Transverse colon (tissue), 4 donors: ENCODE results near the gene ZNF423. TPM values are rescaled to one million over a fixed set of nuclear protein-coding genes. Genes with fewer than 3 reads are reported as not detected.

Experiments
- DNase-seq: peaks from one replicate; pipeline ENCODE4 v3.0.0-alpha.2; 2019
- H3K27ac ChIP-seq, 4 donors: fragments of 200-600 bp; sonication (generic); 2 replicates each; pipeline ENCODE4 v1.5.1; 2016 to 2018; ENCODE audit warnings: inconsistent platforms in 4 of 4
- H3K27me3 ChIP-seq: fragments of 200-600 bp; sonication (generic); 2 replicates; pipeline ENCODE4 v1.5.1; 2017; ENCODE audit warnings: inconsistent platforms
- H3K36me3 ChIP-seq, 4 donors: fragments of 200-600 bp; sonication (generic); 2 replicates each; pipeline ENCODE4 v1.5.1; 2017 to 2019; ENCODE audit warnings: inconsistent platforms in 4 of 4
- H3K4me1 ChIP-seq, 4 donors: fragments of 200-600 bp; sonication (generic); 2 replicates each; pipeline ENCODE4 v1.5.1; 2017 to 2020; ENCODE audit warnings: inconsistent platforms in 4 of 4
- H3K4me3 ChIP-seq, 4 donors: fragments of 200-600 bp; sonication (generic); 1 replicate in 1 of 4; 2 replicates in 3 of 4; pipeline versions ENCODE4 v1.5.1 to v1.6.1; 2017 to 2019; ENCODE audit warnings: inconsistent platforms in 4 of 4
- H3K9me3 ChIP-seq, 2 donors: fragments of 200-600 bp; sonication (generic); 2 replicates each; pipeline ENCODE4 v1.5.1; 2017 to 2019; ENCODE audit warnings: inconsistent platforms in 2 of 2
- CTCF ChIP-seq, 5 experiments: fragments of 200-600 bp in 3 of 5; fragments of 450-650 bp in 2 of 5; sonication (generic) in 3 of 5; IDR thresholded peaks; 1 replicate in 2 of 5; 2 replicates in 3 of 5; pipeline ENCODE4 v1.5.1; 2016 to 2017; ENCODE audit warnings: antibody characterized with exemption in 5 of 5, inconsistent platforms in 3 of 5, mild to moderate bottlenecking in 2 of 5, moderate library complexity in 1 of 5
- EP300 ChIP-seq: sonication (generic); formaldehyde crosslinking; IDR thresholded peaks from one replicate; pipeline ENCODE4 v1.6.1; 2017; ENCODE audit warnings: antibody characterized with exemption, low read depth
- POLR2A ChIP-seq: fragments of 450-650 bp; IDR thresholded peaks from one replicate; pipeline ENCODE4 v1.6.1; 2016; ENCODE audit warnings: antibody characterized with exemption, mild to moderate bottlenecking, moderate library complexity
- POLR2AphosphoS5 ChIP-seq, 3 donors: sonication (generic); formaldehyde crosslinking; IDR thresholded peaks; one replicate each; pipeline ENCODE4 v1.6.1; 2016; ENCODE audit warnings: antibody characterized with exemption in 3 of 3
- WGBS, 2 donors: methylation state at CpG; one replicate each; pipeline ENCODE4 v1.1.5; 2018; ENCODE audit warnings: low coverage in 1 of 2; 5-methylcytosine and 5-hydroxymethylcytosine counted together
- in situ Hi-C, 4 donors: fragments of 200-750 bp; cut with MboI; loops; one replicate each; pipeline versions ENCODE4 v1.15.0 to v1.15.1; 2017; ENCODE audit warnings: low sequenced_read_pairs in 3 of 4, low pct_ligation_motif_present in 1 of 4, low pct_unique_long_range_greater_than_20kb in 1 of 4
- intact Hi-C: fragments of 100-400 bp; cut with DNase I; formaldehyde crosslinking; loops from one replicate; pipeline ENCODE4 v1.15.1; 2023; ENCODE audit warnings: low total_unique reads
- total RNA-seq, 4 donors: library from RNA; depleted of rRNA; stranded (reverse); fragments of >200 nt; gene quantifications; one replicate each; pipeline ENCODE4 v1.1.0, GENCODE V29; 2016

The ZNF423 gene
- total RNA-seq, 4 donors from 2014 or later, result 4.9 to 13.1 (median 7.2) TPM

- in situ Hi-C loops (loop anchor here in 1 of 4 donors (25.0 kb wide), 1 partner anchor 239 kb away; no protein-coding TSS in a partner anchor), intact Hi-C loops (no loop called here)
- H3K27ac ChIP-seq, result peak overlapping the region in 1 of 4 donors; percentile 22
Observed at GRCh38 chr16:49851468-49851787, 4.5 kb downstream of the ZNF423 start.

GRCh38 chr16:49850558-49851467, 5.1 kb downstream of the ZNF423 start:
- 53 to 64% methylated on average over 9 to 13 of the region's 13 CpGs for WGBS, 2 donors
- Histone ChIP-seq H3K27me3 (no peaks in the 10 kb centered on the region), H3K9me3 (no peaks in the 10 kb centered on the region), H3K27ac (peak overlapping the region in 1 of 4 donors; percentile 22), H3K4me3 (no peak overlapping the region), H3K4me1 (peaks cover 15 to 47% (median 31%) of the 10 kb centered on the region in 4 donors), H3K36me3 (no peaks in the 10 kb centered on the region)
- TF ChIP-seq CTCF (IDR thresholded peaks at IDR 0.05) (no peak), EP300 (no peak), POLR2A (no peak), POLR2AphosphoS5 (IDR thresholded peaks at IDR 0.05) (no peak)
- in situ Hi-C loops (loop anchor here in 1 of 4 donors (25.0 kb wide), 1 partner anchor 239 kb away; no protein-coding TSS in a partner anchor), intact Hi-C loops (no loop called here)
- no peak for DNase-seq

More at GRCh38 chr16:49851468-49851787, 4.5 kb downstream of the ZNF423 start:
- 33% methylated on average over 5 of the region's 5 CpGs; no CpG with 5 or more reads in 1 of the 2 donors for WGBS, 2 donors
- Histone ChIP-seq H3K9me3 (no peaks in the 10 kb centered on the region), H3K4me3 (no peak overlapping the region), H3K36me3 (no peaks in the 10 kb centered on the region), H3K4me1 (peaks cover 15 to 47% (median 33%) of the 10 kb centered on the region in 4 donors), H3K27me3 (no peaks in the 10 kb centered on the region)
- TF ChIP-seq EP300 (no peak), CTCF (IDR thresholded peaks at IDR 0.05) (no peak), POLR2AphosphoS5 (IDR thresholded peaks at IDR 0.05) (no peak), POLR2A (no peak)
- peak; percentile 58 for DNase-seq

GRCh38 chr16:49849754-49850108, 6.2 kb downstream of the ZNF423 start:
- intact Hi-C loops, result no loop called here

More at GRCh38 chr16:49849754-49850108, 6.2 kb downstream of the ZNF423 start:
- no peaks in the 10 kb centered on the region for H3K9me3 ChIP-seq
- H3K36me3 ChIP-seq, result no peaks in the 10 kb centered on the region
- H3K27ac ChIP-seq, result no peak overlapping the region
- H3K4me1 ChIP-seq, result peaks cover 15 to 46% (median 31%) of the 10 kb centered on the region in 4 donors
- no peak for DNase-seq
- in situ Hi-C loops, result loop anchor here in 1 of 4 donors (25.0 kb wide), 1 partner anchor 237 kb away; no protein-coding TSS in a partner anchor
- 73 to 89% methylated on average over 6 to 8 of the region's 8 CpGs for WGBS, 2 donors
- TF ChIP-seq EP300 (no peak), POLR2A (no peak), POLR2AphosphoS5 (IDR thresholded peaks at IDR 0.05) (no peak), CTCF (IDR thresholded peaks at IDR 0.05) (no peak)
- H3K27me3 ChIP-seq, result no peaks in the 10 kb centered on the region
- no peak overlapping the region for H3K4me3 ChIP-seq
